HG03064 (cell line): Measurements from ENCODE around the gene PIEZO1.
"Not testable (repeated sequence)": the region's sequence is repeated elsewhere in the genome, so short reads cannot be mapped to it uniquely, and the experiment has no call there.

Source experiments
- ATAC-seq: cut with Tn5 transposase; IDR thresholded peaks from one replicate; pipeline ENCODE4 v1.9.1; 2021; ENCODE audit warnings: low read depth; ENCODE audit not compliant: unreplicated experiment

The PIEZO1 gene

GRCh38 chr16:88785106-88785924 is at the start of gene PIEZO1:
Gene PIEZO1 (minus strand): TSS chr16:88785220. CDS start chr16:88784964, 256 bp downstream.
- no peak for ATAC-seq

- no peak for ATAC-seq
Measured at GRCh38 chr16:88834670-88835069, 49.6 kb upstream of the PIEZO1 start.

GRCh38 chr16:88833086-88833485 is 48.1 kb upstream of the PIEZO1 start:
- no peak for ATAC-seq

GRCh38 chr16:88831838-88832237 is 46.8 kb upstream of the PIEZO1 start:
- ATAC-seq: no peak

GRCh38 chr16:88830783-88831182 is 45.8 kb upstream of the PIEZO1 start:
- ATAC-seq: no peak

- ATAC-seq: no peak
Measured at GRCh38 chr16:88830258-88830657, 45.2 kb upstream of the PIEZO1 start.

- no peak for ATAC-seq
Measured at GRCh38 chr16:88828711-88829110, 43.7 kb upstream of the PIEZO1 start.

- no peak for ATAC-seq
Measured at GRCh38 chr16:88827727-88828126, 42.7 kb upstream of the PIEZO1 start.

- ATAC-seq: no peak
Measured at GRCh38 chr16:88826070-88826840, 41.2 kb upstream of the PIEZO1 start.

GRCh38 chr16:88825146-88825545 is 40.1 kb upstream of the PIEZO1 start:
- no peak for ATAC-seq

- no peak for ATAC-seq
Measured at GRCh38 chr16:88824256-88825077, 39.4 kb upstream of the PIEZO1 start.

- ATAC-seq: not testable (repeated sequence)
Measured at GRCh38 chr16:88823646-88824045, 38.6 kb upstream of the PIEZO1 start.

- no peak for ATAC-seq
Measured at GRCh38 chr16:88822281-88823040, 37.4 kb upstream of the PIEZO1 start.

- ATAC-seq: no peak
Measured at GRCh38 chr16:88821168-88821850, 36.3 kb upstream of the PIEZO1 start.

- ATAC-seq: no peak
Measured at GRCh38 chr16:88820385-88821025, 35.5 kb upstream of the PIEZO1 start.

- ATAC-seq: no peak
Measured at GRCh38 chr16:88819126-88819525, 34.1 kb upstream of the PIEZO1 start.

GRCh38 chr16:88818575-88818874 is 33.5 kb upstream of the PIEZO1 start:
- no peak for ATAC-seq

- no peak for ATAC-seq
Measured at GRCh38 chr16:88817785-88818574, 33.0 kb upstream of the PIEZO1 start.
